ENCODE results near the gene BEND6. TPM values are rescaled to one million over a fixed set of nuclear protein-coding genes. Genes with fewer than 3 reads are reported as not detected.

BEND6 gene
- total RNA-seq, 1 experiment from 2014 or later: 1.4 TPM

- Histone ChIP-seq H3K14ac (ENCODE audit: insufficient read depth, low read length) (no peak overlapping the region), H3K27me3 (ENCODE audit: insufficient read depth, low read length) (no peaks in the 10 kb centered on the region), H2BK12ac (ENCODE audit: insufficient read length, low read depth, low read length) (no peak overlapping the region), H2BK20ac (ENCODE audit: low read depth, low read length, poor library complexity, severe bottlenecking) (no peak overlapping the region), H3K79me2 (ENCODE audit: insufficient read depth, low read length) (no peaks in the 10 kb centered on the region), H3K23ac (ENCODE audit: insufficient read length, low read depth, low read length) (no peak overlapping the region), H2BK120ac (ENCODE audit: low read depth, low read length, poor library complexity, severe bottlenecking) (no peak overlapping the region), H2BK5ac (ENCODE audit: insufficient read length, low read length) (no peak overlapping the region), H4K5ac (ENCODE audit: insufficient read length, low read depth, low read length) (no peak overlapping the region), H3K27ac (ENCODE audit: insufficient read length, low read depth, low read length) (no peak overlapping the region), H3K18ac (ENCODE audit: insufficient read length, low read depth, low read length) (no peak overlapping the region), H4K91ac (ENCODE audit: insufficient read length, low read depth, low read length) (no peak overlapping the region), H2AK5ac (ENCODE audit: insufficient read length, low read length) (no peak overlapping the region), H2BK15ac (ENCODE audit: low read depth, low read length) (no peak overlapping the region), H4K8ac (replicated peaks; ENCODE audit: insufficient read length, low read depth, low read length) (no peak overlapping the region), H3K23me2 (ENCODE audit: insufficient read length, low read depth, low read length, poor library complexity, severe bottlenecking) (no peaks in the 10 kb centered on the region), H3K56ac (ENCODE audit: insufficient read length, low read depth, low read length) (no peak overlapping the region), H3K4me1 (ENCODE audit: insufficient read depth, low read length) (peaks cover 8% of the 10 kb centered on the region), H3K79me1 (ENCODE audit: insufficient read depth, low read depth, low read length, poor library complexity, severe bottlenecking) (no peaks in the 10 kb centered on the region), H3K9ac (ENCODE audit: extremely low read depth, insufficient read length, low read length) (no peak overlapping the region), H3K4ac (ENCODE audit: low read depth, low read length) (no peak overlapping the region), H3K4me2 (ENCODE audit: insufficient read depth, insufficient read length, low read length) (no peak overlapping the region), H2AFZ (ENCODE audit: low read length) (no peak overlapping the region), H4K20me1 (ENCODE audit: control insufficient read depth, insufficient read depth, insufficient read length) (no peaks in the 10 kb centered on the region), H3K9me3 (ENCODE audit: control insufficient read depth, low read depth, low read length) (no peaks in the 10 kb centered on the region), H3T11ph (ENCODE audit: low read length) (no peak overlapping the region)
- H3K4me1 Mint-ChIP-seq: peaks cover 24 to 27% of the 10 kb centered on the region in 2 experiments
- H3K27me3 Mint-ChIP-seq (ENCODE audit: low read depth): no peaks in the 10 kb centered on the region
- no peaks in the 10 kb centered on the region for H3K36me3 Mint-ChIP-seq (ENCODE audit: insufficient read depth in 1 of 3, low read depth in 3 of 3)
- no CpG with 5 or more reads among the region's 3 CpGs for WGBS (ENCODE audit: extremely low coverage, insufficient read length, low lambda C conversion rate)
- H3K27ac Mint-ChIP-seq: no peak overlapping the region
- no peaks in the 10 kb centered on the region for H3K9me3 Mint-ChIP-seq
- no peak for TF ChIP-seq CTCF (conservative IDR thresholded peaks at IDR 0.05)
- no peak overlapping the region for H3K4me3 Mint-ChIP-seq
- no peak for DNase-seq
Observed at GRCh38 chr6:56906752-56907151, 48.2 kb upstream of the BEND6 start.
